IPS-11a (cell line): Measurements from ENCODE around the gene CC2D1A.

Experiments used
- H3K4me3 ChIP-seq: one replicate; pipeline ENCODE4 v1.5.1; 2013; ENCODE audit warnings: low read depth, low read length, control low read depth

Gene CC2D1A

DNA sequence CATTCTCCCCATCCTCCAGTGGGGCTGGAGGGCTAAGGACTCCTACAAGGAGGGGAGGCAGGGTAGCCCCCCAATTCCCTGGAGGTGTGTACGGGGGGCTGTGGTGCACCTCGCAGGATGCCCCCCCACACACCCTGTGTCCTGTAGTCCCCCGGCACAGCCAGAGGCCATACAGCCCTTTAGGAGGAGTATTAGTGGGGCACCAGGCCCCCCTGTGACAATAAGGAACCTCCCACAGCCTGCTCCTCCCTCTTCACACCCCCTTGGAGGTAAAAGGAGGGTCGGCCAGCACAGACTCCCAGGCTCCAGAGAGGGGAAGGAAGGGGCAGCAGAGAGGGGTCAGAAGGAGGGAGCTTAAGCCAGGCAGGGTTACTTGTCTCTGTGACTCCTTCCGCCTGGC is 29.2 kb upstream of the CC2D1A start, which contains the start of gene NANOS3:
NANOS3 (plus strand) TSS at position 301 of the 400 bp plus-strand sequence. CDS start 115 bp downstream, outside the sequence.
- no peak within 1 kb of the TSS for H3K4me3 ChIP-seq

DNA sequence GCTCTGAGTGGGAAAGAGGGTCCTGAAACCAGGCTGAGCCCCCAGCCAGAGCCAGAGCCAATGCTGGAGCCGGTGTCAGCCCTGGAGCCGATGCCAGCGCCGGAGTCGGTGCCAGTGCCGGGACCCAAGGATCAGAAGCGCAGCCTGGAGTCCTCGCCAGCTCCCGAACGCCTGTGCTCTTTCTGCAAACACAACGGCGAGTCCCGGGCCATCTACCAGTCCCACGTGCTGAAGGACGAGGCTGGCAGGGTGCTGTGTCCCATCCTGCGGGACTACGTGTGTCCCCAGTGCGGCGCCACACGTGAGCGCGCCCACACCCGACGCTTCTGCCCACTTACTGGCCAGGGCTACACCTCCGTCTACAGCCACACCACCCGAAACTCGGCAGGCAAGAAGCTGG is 28.7 kb upstream of the CC2D1A start:
- no peak overlapping the region for H3K4me3 ChIP-seq

GRCh38 chr19:13880059-13881043 is 25.6 kb upstream of the CC2D1A start:
- H3K4me3 ChIP-seq = no peak overlapping the region

- H3K4me3 ChIP-seq = no peak overlapping the region
Observed at GRCh38 chr19:13881251-13881691, 24.7 kb upstream of the CC2D1A start.

DNA sequence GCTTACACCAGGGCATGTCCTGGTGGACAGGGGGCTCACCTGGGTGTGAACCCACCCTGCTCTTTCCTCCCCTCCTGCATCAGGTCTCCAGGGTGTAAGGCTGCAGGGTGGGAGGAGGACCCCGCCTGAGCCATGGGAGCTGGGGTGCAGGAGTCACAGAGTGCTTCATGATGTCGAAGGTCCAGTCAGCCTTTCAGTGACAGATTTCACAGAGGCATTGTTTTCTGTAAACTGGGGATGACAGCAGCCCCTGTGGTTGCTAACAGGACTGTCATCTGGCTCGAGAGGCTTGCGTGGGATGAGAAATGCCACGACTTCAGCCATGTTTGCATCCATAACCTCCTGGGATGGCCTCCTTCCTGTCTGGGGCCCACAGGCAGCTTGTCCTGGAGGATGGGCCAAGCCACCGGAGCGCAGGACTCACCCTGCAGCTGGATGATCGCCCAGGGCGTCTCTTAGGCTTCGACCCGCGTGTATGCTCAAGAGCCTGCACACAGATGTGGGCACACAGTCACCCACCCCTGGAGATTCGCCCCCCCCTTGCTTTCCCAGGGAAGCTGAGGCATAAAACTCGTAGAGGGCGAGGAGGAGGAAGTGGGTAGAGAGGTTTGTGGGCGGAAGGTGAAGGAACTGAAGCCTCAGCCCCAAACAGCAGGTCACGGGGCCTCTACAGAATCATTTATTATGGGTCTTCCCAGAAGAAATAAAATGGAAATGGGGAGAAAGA is 24.1 kb upstream of the CC2D1A start:
- no peak overlapping the region for H3K4me3 ChIP-seq

DNA sequence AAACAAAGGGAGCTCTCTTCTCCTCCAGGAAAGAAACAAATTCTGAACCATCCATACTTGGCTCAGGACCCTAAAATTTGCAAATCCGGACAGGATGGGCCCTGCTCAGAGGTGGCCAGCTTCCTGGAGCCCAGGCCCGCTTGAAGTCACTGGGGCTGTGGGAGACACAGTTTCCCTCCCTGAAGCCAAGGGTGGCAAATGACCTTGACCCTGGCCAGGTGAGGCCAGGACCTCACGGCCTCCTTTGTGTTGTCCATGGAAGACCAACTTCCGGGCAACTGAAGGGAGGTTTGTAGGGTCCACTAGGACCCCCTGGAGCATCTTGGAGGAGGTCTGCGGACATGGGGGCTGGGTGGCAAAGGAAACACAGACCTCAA is 23.6 kb upstream of the CC2D1A start:
- H3K4me3 ChIP-seq = no peak overlapping the region

GRCh38 chr19:13882836-13883235 is 23.2 kb upstream of the CC2D1A start:
- H3K4me3 ChIP-seq = no peak overlapping the region

DNA sequence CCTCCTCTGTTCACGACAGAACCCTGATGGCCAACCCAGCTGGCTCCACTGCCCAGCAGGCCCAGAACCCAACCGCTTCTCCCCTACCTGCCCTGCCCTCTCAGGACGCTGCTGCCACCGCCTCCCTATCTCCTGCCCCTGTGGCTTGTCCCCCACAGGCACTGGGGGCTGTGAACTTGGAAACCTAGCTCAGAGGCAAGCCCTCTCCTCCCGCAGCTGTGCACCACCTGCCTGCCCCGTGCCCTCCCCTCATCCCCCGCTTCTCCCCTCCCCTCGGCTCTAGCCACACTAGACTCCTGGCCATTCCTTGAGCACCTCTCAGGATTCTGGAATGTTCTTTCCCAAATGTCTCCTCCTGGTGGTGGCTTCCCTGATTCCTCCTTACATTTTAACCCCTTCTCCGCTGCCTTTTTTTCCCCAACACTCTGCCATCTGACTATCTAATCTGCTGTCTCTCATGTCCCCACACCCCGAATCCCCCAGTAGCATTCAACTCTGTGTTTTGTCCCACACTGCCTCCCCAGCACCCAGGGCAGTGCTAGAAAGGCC is 22.4 kb upstream of the CC2D1A start:
- no peak overlapping the region for H3K4me3 ChIP-seq

DNA sequence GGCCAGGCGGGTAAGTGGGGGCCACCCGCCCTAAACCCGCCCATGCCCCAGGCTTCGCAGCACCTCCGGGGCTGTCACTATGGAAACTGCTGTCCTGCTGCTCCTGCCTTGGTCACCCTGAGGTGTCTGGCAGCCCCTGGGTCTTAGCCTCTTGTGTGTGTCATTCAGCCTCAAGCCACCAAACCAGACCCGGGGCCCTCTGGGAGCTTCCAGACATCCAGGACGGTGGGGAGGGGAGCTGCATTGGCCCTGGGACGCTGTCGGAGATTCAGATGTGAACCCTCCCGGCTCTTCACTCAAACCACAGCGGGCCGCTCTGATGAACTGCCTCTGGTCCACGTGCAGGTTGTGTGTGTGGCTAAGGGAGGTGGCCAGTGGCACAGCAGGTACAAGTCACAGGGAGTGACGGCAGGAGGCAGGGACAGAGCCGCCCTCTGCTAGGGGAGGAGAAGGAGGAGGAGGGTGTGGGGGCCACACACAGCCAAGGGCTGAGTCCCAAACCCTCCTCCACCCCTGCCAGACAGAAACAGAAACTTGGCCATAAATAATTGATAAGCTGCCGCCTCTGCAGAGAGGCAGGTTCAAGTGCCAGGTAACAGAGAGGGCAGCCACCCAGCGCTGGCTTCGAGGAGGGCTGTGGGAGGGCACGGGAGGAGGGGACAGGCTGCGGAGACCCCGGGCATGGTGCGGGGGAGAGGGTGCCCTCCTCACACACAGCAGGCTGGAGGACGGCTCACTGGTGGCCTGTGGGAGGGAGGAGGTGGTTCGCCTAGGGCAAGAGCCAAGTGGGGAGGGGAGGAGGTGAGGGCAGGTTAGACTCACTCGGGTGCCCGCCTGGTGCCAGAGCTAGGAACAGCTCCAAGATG is 21.0 kb upstream of the CC2D1A start:
- H3K4me3 ChIP-seq = no peak overlapping the region

GRCh38 chr19:13885826-13886365 is 20.1 kb upstream of the CC2D1A start:
- no peak overlapping the region for H3K4me3 ChIP-seq

- no peak overlapping the region for H3K4me3 ChIP-seq
Observed at GRCh38 chr19:13887018-13887436, 19.0 kb upstream of the CC2D1A start.

- no peak overlapping the region for H3K4me3 ChIP-seq
Observed at GRCh38 chr19:13887517-13887916, 18.5 kb upstream of the CC2D1A start.

GRCh38 chr19:13888281-13888680 is 17.7 kb upstream of the CC2D1A start:
- no peak overlapping the region for H3K4me3 ChIP-seq

GRCh38 chr19:13890136-13890535 is 15.9 kb upstream of the CC2D1A start:
- no peak overlapping the region for H3K4me3 ChIP-seq

DNA sequence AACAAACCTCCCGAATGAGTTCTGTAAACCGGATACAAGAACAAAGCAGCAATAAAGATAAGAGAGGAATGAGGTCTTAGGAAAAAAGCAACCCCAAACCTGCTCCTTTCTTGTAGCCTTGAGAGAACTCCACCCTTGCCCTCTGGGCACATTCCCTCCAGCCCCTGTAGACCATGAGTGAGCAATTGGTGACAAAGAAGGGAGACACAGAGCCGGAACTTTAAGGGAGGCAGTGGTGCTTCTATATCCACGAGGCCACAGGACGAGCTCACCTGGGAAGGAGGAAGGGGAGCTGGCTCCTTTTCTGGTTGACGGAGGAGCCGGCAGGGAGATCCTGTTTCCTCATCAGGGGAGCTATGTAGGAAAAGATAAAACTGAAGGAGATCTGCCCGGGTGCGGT is 13.1 kb upstream of the CC2D1A start:
- no peak overlapping the region for H3K4me3 ChIP-seq

DNA sequence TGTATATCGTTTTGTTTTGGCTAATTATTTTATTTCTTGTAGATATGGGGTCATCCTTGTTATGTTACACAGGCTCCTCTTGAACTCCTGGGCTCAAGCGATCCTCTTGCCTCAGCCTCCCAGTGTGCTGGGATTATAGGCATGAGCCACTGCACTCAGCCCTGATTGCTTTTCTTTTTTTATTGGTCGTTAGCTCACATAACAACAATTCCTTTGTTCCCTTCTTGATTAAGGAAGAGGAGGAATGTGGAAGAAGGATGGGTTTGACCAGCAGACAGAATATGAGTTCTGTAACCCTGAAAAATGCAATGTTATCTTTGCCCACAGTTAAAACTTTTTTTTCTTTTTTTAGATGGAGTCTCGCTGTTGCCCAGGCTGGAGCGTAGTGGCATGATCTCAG is 11.4 kb upstream of the CC2D1A start:
- no peak overlapping the region for H3K4me3 ChIP-seq

DNA sequence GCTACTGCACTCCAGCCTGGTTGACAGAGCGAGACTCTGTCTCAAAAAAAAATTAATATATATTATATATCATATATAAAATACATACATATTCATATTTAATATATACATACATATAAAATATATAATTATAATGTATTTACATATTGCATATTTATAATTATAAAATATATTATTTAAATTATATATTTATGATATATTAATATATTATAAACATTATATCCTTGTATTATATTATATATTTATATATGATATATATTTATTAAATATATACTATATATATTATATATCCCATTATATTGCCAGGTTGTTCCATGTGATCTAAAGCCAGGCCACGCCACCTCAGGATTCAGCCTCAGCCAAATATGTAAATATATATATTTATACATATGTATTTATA is 9.8 kb upstream of the CC2D1A start:
- no peak overlapping the region for H3K4me3 ChIP-seq

- H3K4me3 ChIP-seq = no peak overlapping the region
Observed at GRCh38 chr19:13899393-13899792, 6.6 kb upstream of the CC2D1A start.

DNA sequence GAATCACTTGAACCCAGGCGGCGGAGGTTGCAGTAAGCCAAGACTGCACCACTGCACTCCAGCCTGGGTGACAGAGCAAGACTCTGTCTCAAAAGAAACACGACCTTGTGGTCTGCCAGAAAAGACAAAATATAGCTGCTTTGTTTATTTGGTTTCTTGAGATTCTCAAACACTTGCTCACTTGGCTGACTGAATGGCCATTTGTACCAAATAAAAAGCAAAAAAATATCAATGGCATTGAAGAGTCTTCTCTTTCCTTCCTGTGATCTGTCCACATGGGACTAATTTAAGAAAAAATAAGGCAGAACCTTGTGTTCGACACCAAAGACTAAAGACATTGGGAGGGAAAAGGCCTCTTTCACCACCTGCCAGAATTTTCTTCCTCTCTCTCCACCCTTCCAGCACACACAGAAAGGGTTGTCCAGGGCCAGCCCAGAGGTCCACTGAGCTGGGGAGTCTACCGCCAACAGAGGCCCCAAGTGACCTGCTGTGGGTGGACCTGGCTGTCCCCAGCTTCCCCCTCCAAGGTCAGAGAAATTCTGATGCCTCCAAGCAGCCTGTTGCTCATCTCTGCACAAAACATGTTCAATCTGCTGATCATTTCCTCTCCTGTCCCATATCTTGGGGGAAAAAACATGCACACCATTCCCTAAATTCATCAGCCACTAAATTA is 6.0 kb upstream of the CC2D1A start:
- no peak overlapping the region for H3K4me3 ChIP-seq
